HG02840 (cell line): ENCODE measurements around the gene HTR3A.

Experiments
- ATAC-seq: cut with Tn5 transposase; IDR thresholded peaks from one replicate; pipeline ENCODE4 v1.9.1; 2021; ENCODE audit warnings: mild to moderate bottlenecking, moderate library complexity, moderate number of reproducible peaks; ENCODE audit not compliant: unreplicated experiment, low FRiP score

The HTR3A gene

GRCh38 chr11:114015117-114015516 is 40.2 kb downstream of the HTR3A start:
- no peak for ATAC-seq

DNA sequence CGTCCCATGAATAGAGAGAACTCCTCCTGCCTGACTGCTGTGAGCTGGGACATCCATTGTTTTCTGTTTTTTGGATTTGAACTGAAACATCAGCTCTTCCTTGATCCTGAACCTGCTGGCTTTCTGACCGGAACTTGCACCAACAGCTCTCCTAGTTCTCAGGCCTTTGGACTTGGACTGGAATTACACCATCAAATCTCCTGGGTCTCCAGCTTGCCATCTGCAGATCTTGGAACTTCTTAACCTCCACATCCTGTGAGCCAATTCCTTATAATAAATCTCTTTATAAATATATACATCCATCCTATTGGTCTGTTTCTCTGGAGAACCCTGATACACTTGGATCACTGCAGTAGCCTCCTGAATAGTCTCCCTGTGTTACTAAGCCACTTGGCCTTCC is 42.1 kb downstream of the HTR3A start:
- no peak for ATAC-seq

DNA sequence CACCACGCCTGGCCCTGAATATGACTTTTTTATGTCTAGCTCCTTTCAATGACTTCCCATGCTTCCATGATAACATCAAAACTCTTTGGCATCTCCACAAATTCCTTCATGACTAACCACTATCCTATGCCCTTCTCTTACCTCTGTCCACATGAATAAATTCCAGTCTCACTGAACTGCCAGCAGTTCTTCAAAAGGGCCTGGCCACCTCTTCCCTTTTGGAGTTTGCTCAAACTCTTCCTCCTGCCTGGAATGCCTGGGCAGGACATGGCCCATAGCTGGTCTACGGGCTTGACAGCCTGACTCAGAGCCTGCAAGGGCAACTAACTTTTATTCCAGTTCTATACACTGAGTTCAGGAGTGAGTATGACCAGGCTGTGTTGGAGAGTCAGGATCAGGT is 42.8 kb downstream of the HTR3A start:
- ATAC-seq: no peak

DNA sequence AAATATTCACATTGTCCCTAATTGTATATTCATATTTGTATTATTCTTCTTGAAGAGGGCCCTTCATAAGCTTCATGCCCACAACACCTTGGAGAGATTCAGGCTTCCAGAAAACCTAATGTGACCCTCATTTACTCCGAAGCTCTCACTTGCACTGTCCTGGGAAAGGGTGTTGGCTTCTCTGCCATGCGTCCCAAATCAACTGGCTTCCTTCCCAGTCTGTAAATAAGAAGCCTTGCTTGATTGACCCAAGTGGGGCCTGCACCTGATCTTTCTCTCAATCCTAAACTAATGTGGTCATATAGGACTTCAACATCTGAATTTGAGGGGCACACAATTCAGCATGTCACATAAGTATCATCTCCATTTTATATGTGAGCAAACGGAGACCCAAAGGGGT is 44.1 kb downstream of the HTR3A start:
- ATAC-seq: no peak

DNA sequence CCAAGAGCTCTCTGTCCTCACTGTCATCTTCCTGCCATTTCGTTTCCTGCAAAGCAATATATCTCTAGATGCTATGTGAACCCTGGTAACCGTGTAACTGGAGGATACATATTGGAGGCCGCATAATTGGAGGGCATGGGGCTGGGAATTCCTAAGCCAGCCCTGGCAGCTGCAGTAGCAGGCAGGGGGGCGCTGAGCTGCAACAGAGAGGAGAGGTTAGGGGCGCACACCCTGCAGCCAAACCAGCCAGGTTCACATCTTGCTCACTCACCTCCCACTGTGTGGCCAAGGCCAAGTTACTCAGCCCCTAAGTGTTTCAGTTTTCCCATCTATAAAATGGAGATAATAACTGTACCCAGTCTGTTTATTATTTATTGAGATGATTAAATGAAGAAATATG is 44.7 kb downstream of the HTR3A start:
- no peak for ATAC-seq

DNA sequence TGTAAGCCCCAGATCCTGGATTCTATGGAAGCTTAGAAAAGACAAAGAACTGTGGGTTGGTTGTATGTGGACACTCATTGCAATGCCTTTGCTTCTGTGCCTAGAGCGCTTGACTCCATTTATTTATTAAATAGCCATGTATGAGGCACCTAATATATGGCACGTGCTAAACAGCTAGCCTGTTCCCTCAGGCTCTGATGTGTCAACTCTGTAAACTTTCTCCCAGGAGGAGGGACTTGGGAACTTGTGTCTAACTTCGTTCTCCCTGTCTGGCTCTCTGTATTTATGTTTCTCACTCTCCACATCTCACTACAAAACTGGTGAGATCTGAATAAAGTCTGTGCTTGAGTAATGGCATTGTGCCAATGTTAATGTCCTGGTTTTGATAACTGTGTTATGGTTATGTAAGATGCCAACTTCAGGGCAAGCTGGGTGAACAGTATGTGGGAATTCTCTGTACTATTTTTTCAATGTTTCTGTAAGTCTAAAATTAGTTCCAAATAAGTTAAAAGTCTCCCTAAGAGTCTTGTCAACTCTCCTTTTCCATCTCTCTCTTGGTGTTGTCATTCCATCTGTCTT is 50.5 kb downstream of the HTR3A start:
- ATAC-seq: no peak

DNA sequence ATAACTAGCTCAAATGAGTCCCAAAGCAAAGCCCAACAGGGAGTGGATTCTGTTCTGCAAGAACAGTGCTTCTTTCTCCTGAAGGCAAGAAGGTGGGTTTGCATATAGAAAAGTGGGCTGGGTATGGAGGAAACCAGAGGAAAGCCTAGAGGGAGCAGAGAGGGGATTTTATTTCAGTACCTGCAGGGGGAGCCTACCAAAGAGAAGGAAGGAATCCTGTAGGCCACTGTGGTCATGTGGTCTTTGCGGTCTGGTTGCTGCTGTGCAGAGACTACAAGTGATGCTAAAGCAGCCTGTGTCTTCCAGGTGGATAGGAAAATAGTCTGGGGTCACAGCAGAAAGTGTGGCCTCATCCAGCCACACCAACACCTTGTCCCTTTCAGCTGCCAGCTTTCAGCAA is 51.4 kb downstream of the HTR3A start:
- no peak for ATAC-seq

- ATAC-seq: no peak
Observed at GRCh38 chr11:114027391-114027790, 52.5 kb downstream of the HTR3A start.

- no peak for ATAC-seq
Observed at GRCh38 chr11:114027926-114028325, 53.0 kb downstream of the HTR3A start.

- ATAC-seq: no peak
Observed at GRCh38 chr11:114031246-114031966, 56.5 kb downstream of the HTR3A start.

GRCh38 chr11:114031967-114032320 is 57.0 kb downstream of the HTR3A start:
- ATAC-seq: no peak

DNA sequence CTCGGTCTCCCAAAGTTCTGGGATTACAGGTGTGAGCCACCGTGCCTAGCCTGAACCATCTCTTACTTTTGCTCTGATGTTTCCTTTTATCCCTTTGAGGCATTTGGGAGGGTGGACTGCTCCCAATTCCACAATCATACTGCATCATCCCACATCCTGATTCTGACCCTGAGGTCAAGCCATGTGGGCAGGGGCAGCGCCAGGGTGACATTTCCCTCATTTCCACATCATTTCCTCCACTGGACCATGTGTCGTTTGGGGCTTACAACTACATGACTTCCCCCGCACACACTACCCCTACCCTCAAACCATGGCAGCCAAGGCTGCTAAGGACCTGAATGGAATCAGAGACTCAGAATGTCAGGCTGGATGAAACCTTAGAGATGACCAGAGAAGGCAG is 58.2 kb downstream of the HTR3A start:
- ATAC-seq: no peak

GRCh38 chr11:114033572-114033971 is 58.7 kb downstream of the HTR3A start:
- no peak for ATAC-seq

- no peak for ATAC-seq
Observed at GRCh38 chr11:114034956-114035355, 60.0 kb downstream of the HTR3A start.

GRCh38 chr11:114036147-114036811 is 61.4 kb downstream of the HTR3A start:
- no peak for ATAC-seq

GRCh38 chr11:114036958-114037357 is 62.0 kb downstream of the HTR3A start:
- ATAC-seq: no peak

- ATAC-seq: no peak
Observed at GRCh38 chr11:114039551-114039950, 64.6 kb downstream of the HTR3A start.
